Middle frontal gyrus (tissue), 1 donor: ENCODE data around the gene ASGR2.

Source experiments
- DNase-seq: peaks from one replicate; pipeline ENCODE4 v3.0.0-alpha.2; 2015; ENCODE audit warnings: low spot score; ENCODE audit errors: extremely low spot score

The ASGR2 gene

DNA sequence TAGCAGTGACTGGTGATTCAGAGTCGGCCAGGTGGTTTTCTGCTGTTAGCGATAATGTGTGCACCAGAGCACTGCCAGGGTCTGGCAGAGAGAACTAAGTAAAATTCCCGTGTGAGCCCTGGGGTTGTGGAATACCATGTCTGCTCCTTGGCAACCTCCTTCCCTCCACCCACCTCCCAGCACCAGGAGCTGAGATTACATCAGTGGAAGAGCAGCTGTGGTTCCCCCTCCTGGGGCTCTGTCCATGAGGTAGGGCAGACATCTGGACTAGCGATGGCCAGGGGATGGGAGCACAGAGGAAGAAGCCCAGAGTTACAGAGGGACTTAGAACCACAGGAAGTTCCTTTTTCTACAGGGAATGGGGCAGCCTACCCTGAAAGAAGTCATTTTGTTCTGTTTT is 50.4 kb downstream of the ASGR2 start:
- no peak for DNase-seq

DNA sequence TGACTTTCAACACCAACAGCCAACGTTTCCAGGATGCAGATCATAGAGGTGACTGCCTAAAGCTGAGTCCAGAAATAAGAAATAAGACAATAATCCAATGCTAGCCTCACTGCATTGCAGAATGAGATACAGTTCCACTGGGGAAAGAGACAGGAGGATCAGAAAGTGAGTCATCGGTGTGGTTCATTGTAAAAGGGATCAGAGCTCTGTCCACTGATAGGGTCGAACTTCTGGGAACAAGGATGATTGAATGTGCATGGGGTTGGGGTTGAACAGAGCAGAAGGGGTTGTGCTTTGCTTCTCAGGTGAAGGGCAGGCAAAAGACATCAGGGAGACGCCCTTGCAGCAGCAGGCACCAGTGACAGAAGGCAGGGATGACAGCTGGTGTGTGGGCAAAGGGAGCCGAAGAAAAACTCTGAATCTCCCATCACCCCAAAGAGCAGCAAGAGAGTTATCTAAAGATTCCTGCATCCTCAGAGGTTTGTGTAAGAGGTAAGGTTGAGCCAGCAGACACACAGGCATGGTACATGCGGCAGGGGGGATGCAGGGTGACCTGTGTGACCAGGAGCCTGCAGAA is 51.0 kb downstream of the ASGR2 start:
- DNase-seq, result no peak

DNA sequence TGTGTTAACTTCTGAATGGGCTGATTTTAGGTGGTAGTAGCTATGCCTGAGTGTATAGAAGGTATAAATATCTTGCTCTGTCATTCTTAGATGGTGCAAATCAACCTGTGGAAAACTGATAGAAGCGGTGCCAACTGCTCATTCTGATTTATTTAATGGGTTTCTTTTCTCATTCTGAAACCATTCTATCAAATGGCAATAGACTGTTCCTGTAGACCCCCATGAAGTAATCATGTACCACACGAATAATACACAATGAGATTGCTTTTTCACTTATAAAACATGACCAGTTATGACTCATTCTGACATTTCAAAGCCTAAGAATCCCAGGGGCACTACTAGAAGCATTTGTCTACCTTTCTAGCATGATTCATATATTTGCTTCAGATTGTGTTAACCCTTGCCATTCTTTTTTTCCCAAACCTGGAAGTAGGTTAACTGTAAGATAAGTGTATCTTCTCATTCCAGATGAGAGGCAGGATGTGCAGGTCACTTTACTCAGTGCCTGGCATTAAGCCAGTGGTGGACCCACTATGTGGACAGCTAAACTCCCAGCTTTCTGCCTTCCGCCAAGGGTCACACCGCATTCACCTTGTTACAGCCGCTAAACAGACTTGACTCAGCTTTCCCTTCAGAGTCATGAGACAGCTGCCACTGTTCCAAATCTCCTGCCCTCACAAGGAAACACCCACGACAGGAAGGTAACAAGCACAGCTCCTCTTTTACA is 54.3 kb downstream of the ASGR2 start:
- DNase-seq, result no peak

DNA sequence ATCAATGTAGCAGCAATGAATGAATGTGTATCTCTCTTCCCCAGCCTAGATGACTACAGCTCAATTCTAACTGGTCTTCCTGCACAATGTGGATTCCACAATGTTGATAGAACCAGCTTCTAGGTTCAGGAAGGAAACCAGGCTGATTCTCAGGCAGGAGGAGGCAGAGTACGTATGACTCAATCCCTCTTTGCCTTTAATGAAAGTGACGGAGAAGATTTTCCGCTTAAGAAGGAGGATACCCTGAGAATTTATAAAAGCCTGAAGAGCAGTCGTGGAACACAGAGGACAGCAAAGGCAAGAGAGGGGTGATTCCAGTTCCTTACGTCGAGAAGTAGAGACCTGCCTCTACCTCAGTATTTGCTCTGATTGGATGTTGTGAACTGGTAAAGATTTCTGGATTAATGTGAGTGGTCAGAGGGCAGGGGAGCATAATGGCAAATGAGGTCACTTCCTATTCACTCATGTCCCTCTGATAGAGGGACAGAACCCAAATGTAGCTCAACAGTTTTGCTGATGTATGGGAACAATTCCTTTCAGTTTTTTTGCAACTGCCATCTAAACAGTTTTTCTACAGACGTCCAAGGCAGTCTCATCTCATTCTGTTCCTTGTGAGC is 55.7 kb downstream of the ASGR2 start:
- no peak for DNase-seq

DNA sequence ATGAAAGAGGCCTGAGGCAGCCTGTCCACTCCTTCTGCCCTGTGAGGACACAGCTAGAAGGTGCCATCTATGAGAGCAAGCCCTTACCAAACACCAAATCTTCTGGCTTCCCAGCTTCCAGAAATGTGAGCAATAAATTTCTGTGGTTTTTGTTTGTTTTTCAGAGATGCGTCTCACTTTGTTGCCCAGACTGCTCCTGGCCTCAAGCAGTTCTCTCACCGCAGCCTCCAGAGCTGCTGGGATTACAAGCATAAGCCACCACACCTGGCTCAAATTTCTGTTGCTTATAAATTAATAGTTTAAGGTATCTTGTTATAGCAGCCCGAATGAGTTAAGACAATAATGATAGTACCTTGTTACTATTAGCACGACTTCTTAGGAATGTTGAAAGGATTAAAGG is 58.2 kb downstream of the ASGR2 start:
- DNase-seq, result no peak
